GM06990 (cell line): ENCODE results near the gene CCDC88C.

Experiments
- DNase-seq: peaks from one replicate; pipeline ENCODE4 v3.0.0-alpha.2; 2011; ENCODE audit not compliant: insufficient read length; ENCODE audit errors: extremely low read depth
- H3K27me3 ChIP-seq: replicated peaks from 2 replicates; pipeline ENCODE4 v1.6.0; 2011; ENCODE audit warnings: low read length; ENCODE audit not compliant: control insufficient read depth, insufficient read depth
- H3K36me3 ChIP-seq: 2 replicates; pipeline ENCODE4 v1.5.1; 2011; ENCODE audit warnings: low read length; ENCODE audit not compliant: control insufficient read depth, insufficient read depth
- H3K4me3 ChIP-seq: replicated peaks from 2 replicates; pipeline ENCODE4 v1.5.1; 2011; ENCODE audit warnings: low read depth, mild to moderate bottlenecking, control low read depth, low read length
- CTCF ChIP-seq: IDR thresholded peaks from 2 replicates; pipeline ENCODE4 v1.5.1; 2011; ENCODE audit warnings: low read length, control low read depth, mild to moderate bottlenecking, inconsistent platforms; ENCODE audit not compliant: insufficient read depth, poor library complexity, severe bottlenecking

CCDC88C gene

GRCh38 chr14:91225025-91225424 is 192.6 kb downstream of the CCDC88C start:
- TF ChIP-seq CTCF: no peak
- Histone ChIP-seq H3K4me3 (no peak overlapping the region), H3K27me3 (no peaks in the 10 kb centered on the region), H3K36me3 (peaks cover 4% of the 10 kb centered on the region)
- no peak for DNase-seq

- Histone ChIP-seq H3K4me3 (no peak overlapping the region), H3K36me3 (peaks cover 10% of the 10 kb centered on the region), H3K27me3 (no peaks in the 10 kb centered on the region)
- no peak for DNase-seq
- TF ChIP-seq CTCF: no peak
Measured at GRCh38 chr14:91223028-91223783, 194.4 kb downstream of the CCDC88C start.
